AG04450 (cell line): Measurements from ENCODE around the gene HIPK1. TPM values are rescaled to one million over a fixed set of nuclear protein-coding genes. Genes with fewer than 3 reads are reported as not detected.

Experiments used
- CTCF ChIA-PET: fragments of 300-600, 350-600 bp; formaldehyde crosslinking; extraction: SDS; loops from one replicate; lab custom pipeline; 2022; ENCODE audit warnings: antibody characterized with exemption, inconsistent platforms; lab: Charles Lee
- POLR2A ChIA-PET: fragments of 350-600 bp; formaldehyde crosslinking; extraction: SDS; loops from one replicate; lab custom pipeline; 2021; ENCODE audit warnings: antibody characterized with exemption, inconsistent platforms; lab: Yijun Ruan, JAX
- DNase-seq: peaks from one replicate; pipeline ENCODE4 v3.0.0-alpha.2; 2011; ENCODE audit warnings: low read depth, low spot score
- H3K27ac ChIP-seq: one replicate; pipeline ENCODE4 v1.5.1; 2012; ENCODE audit warnings: low read depth, low read length, control low read depth
- H3K27me3 ChIP-seq: one replicate; pipeline ENCODE4 v1.6.0; 2012; ENCODE audit warnings: low read length; ENCODE audit not compliant: control insufficient read depth, insufficient read depth
- H3K4me3 ChIP-seq: 2 replicates; pipeline ENCODE4 v1.5.1; 2011; ENCODE audit warnings: mild to moderate bottlenecking, low read depth, low read length, control low read depth
- H3K9me3 ChIP-seq: 2 replicates; pipeline ENCODE4 v1.5.1; 2012; ENCODE audit warnings: low read length; ENCODE audit not compliant: control insufficient read depth, insufficient read depth
- polyA plus RNA-seq: library from polyadenylated mRNA; depleted of rRNA; stranded (reverse); fragments of >200 nt; gene quantifications from 2 replicates; pipeline ENCODE4 v1.2.3, GENCODE V29; 2011
- TF ChIP-seq, protein P1 (sequence below): IDR thresholded peaks from 2 replicates; pipeline ENCODE4 v1.5.1; 2011; ENCODE audit warnings: low read depth, low read length, control low read depth, inconsistent platforms

Gene HIPK1
- polyA plus RNA-seq, 1 experiment, result 28.4 TPM

GRCh38 chr1:113949007-113949406 is 19.9 kb downstream of the HIPK1 start:
- H3K9me3 ChIP-seq, result no peaks in the 10 kb centered on the region
- no peak overlapping the region for H3K4me3 ChIP-seq
- H3K27ac ChIP-seq, result no peak overlapping the region
- H3K27me3 ChIP-seq, result no peaks in the 10 kb centered on the region
- TF ChIP-seq, protein P1, sequence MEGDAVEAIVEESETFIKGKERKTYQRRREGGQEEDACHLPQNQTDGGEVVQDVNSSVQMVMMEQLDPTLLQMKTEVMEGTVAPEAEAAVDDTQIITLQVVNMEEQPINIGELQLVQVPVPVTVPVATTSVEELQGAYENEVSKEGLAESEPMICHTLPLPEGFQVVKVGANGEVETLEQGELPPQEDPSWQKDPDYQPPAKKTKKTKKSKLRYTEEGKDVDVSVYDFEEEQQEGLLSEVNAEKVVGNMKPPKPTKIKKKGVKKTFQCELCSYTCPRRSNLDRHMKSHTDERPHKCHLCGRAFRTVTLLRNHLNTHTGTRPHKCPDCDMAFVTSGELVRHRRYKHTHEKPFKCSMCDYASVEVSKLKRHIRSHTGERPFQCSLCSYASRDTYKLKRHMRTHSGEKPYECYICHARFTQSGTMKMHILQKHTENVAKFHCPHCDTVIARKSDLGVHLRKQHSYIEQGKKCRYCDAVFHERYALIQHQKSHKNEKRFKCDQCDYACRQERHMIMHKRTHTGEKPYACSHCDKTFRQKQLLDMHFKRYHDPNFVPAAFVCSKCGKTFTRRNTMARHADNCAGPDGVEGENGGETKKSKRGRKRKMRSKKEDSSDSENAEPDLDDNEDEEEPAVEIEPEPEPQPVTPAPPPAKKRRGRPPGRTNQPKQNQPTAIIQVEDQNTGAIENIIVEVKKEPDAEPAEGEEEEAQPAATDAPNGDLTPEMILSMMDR, result peak; percentile 45
- POLR2A ChIA-PET, result no interaction called here
- no peak for DNase-seq
- CTCF ChIA-PET, result interaction anchor here (0.5 to 1.7 kb wide), 11 partner anchors 10 to 996 kb away, joined by 3 to 6 read pairs (median 4); partner anchors contain the start of genes AP4B1 and LRIG2

DNA sequence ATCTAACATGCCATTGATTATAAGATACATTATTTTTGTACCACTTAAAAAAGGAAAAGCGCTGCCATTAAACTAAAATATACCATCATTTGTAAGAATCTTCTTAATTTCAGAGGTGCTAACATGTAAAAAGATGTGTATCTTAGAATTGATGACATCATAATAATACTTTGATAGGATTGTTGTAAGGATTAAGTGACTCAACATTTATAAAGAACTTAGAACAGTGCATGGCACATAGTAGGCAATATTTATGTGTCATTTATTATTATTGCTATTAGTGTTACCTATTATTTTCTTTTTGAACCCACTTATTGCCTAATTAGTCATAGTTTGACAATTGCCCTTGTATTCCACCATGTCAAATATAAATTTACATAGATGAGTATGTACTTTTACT is 21.8 kb downstream of the HIPK1 start:
- Histone ChIP-seq H3K27ac (no peak overlapping the region), H3K9me3 (no peaks in the 10 kb centered on the region), H3K4me3 (no peak overlapping the region), H3K27me3 (no peaks in the 10 kb centered on the region)
- CTCF ChIA-PET, result interaction anchor here (0.6 kb wide), 2 partner anchors 20 to 21 kb away, joined by 3 read pairs; partner anchors contain the start of gene HIPK1
- TF ChIP-seq, protein P1, result no peak
- no peak for DNase-seq
- POLR2A ChIA-PET, result no interaction called here

DNA sequence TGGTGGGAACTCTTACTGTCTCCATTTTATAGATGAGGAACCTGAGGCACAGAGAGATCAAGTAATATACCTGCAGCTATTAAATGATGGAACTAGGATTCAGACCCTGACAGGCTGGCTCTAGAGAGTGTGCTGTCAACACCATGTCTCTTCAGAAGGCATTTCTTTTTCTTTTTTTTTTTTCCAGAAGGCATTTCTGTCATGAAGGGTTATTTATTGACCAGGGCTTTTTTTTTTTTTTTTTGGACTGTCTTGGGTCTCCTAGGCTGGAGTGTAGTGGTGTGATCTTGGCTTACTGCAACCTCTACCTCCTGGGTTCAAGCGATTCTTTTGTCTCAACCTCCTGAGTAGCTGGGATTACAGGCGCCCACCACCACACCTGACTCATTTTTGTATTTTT is 22.6 kb downstream of the HIPK1 start:
- TF ChIP-seq, protein P1, result no peak
- Histone ChIP-seq H3K9me3 (no peaks in the 10 kb centered on the region), H3K27ac (no peak overlapping the region), H3K4me3 (no peak overlapping the region), H3K27me3 (no peaks in the 10 kb centered on the region)
- POLR2A ChIA-PET, result interaction anchor here (0.6 kb wide), 1 partner anchor 24 kb away, joined by 4 read pairs; no protein-coding TSS in a partner anchor
- DNase-seq, result no peak
- CTCF ChIA-PET, result interaction anchor here (0.6 to 1.5 kb wide), 4 partner anchors 20 to 1229 kb away, joined by 3 read pairs; no protein-coding TSS in a partner anchor

DNA sequence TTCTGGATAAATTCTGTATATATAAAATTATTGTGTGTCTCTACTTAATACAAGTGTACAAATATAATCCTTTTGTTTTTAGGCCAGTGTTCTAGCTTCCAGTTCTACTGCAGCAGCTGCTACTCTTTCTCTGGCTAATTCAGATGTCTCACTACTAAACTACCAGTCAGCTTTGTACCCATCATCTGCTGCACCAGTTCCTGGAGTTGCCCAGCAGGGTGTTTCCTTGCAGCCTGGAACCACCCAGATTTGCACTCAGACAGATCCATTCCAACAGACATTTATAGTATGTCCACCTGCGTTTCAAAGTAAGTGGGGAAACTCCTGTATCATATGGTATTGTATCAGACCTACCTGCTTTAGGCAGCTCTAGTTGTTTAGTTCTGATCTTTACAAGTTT is 28.9 kb downstream of the HIPK1 start:
- TF ChIP-seq, protein P1, result no peak
- POLR2A ChIA-PET, result no interaction called here
- CTCF ChIA-PET, result interaction anchor here (1.1 to 2.2 kb wide), 2 partner anchors 122 to 324 kb away, joined by 3 to 6 read pairs; no protein-coding TSS in a partner anchor
- Histone ChIP-seq H3K9me3 (no peaks in the 10 kb centered on the region), H3K4me3 (no peak overlapping the region), H3K27me3 (no peaks in the 10 kb centered on the region), H3K27ac (no peak overlapping the region)
- no peak for DNase-seq

DNA sequence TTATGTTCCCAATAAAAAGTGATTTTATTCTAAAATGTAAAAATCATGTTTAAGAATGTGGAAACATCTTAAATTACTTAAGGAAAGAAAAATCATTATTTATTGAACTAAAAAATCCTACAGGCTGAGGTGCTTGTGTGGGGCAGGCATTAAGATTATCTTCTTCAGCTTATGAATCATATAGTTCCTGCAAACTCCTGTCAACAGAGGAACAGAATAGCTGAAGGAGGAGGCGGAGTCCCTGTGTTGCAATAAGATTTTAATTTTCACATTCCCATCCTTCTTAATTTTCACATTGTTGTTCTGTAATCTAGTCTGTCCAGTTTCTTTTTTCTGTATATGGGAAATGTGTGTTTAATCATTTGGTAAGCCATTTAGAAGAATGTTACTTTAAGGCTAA is 29.6 kb downstream of the HIPK1 start:
- POLR2A ChIA-PET, result no interaction called here
- TF ChIP-seq, protein P1, result no peak
- no peak overlapping the region for H3K27ac ChIP-seq
- CTCF ChIA-PET, result interaction anchor here (1.3 to 1.7 kb wide), 2 partner anchors 10 to 123 kb away, joined by 4 to 6 read pairs; no protein-coding TSS in a partner anchor
- no peak overlapping the region for H3K4me3 ChIP-seq
- H3K27me3 ChIP-seq, result no peaks in the 10 kb centered on the region
- H3K9me3 ChIP-seq, result no peaks in the 10 kb centered on the region
- no peak for DNase-seq
